ENCODE results near the gene USP34. TPM values are rescaled to one million over a fixed set of nuclear protein-coding genes. Genes with fewer than 3 reads are reported as not detected.

The USP34 gene
- total RNA-seq, 1 donor from 2014 or later: 139 TPM

DNA sequence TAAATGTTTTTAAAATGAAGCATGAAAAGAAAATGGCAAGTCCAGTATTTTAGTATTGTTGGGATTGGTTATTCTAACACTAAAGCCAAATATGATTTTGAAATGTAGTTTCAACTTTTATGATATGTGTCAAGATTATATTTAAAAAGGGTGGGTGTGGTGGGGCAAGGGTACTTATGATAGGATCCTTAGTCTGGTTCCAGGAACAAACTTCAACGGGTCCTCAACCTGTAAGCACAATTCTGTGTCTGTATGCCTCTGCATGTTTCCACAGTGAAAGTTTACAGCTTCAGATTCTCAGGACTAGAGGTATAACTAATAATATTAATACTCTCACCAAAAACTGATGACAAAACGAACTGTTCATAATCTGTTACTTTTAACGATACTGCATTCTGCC, 5.8 kb downstream of the USP34 start:
- Mint-ChIP-seq H3K27me3 (no peaks in the 10 kb centered on the region), H3K36me3 (ENCODE audit: insufficient read depth) (peaks cover 3% of the 10 kb centered on the region), H3K4me1 (ENCODE audit: low read depth) (peaks cover 25% of the 10 kb centered on the region), H3K9me3 (ENCODE audit: low read depth) (no peaks in the 10 kb centered on the region), H3K27ac (peak overlapping the region; percentile 20), H3K4me3 (ENCODE audit: low read depth) (no peak overlapping the region)
- no peak for DNase-seq (ENCODE audit: low spot score, unreplicated experiment)
- TF ChIP-seq, protein P1, sequence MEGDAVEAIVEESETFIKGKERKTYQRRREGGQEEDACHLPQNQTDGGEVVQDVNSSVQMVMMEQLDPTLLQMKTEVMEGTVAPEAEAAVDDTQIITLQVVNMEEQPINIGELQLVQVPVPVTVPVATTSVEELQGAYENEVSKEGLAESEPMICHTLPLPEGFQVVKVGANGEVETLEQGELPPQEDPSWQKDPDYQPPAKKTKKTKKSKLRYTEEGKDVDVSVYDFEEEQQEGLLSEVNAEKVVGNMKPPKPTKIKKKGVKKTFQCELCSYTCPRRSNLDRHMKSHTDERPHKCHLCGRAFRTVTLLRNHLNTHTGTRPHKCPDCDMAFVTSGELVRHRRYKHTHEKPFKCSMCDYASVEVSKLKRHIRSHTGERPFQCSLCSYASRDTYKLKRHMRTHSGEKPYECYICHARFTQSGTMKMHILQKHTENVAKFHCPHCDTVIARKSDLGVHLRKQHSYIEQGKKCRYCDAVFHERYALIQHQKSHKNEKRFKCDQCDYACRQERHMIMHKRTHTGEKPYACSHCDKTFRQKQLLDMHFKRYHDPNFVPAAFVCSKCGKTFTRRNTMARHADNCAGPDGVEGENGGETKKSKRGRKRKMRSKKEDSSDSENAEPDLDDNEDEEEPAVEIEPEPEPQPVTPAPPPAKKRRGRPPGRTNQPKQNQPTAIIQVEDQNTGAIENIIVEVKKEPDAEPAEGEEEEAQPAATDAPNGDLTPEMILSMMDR (IDR thresholded peaks at IDR 0.05; ENCODE audit: unreplicated experiment): no peak

DNA sequence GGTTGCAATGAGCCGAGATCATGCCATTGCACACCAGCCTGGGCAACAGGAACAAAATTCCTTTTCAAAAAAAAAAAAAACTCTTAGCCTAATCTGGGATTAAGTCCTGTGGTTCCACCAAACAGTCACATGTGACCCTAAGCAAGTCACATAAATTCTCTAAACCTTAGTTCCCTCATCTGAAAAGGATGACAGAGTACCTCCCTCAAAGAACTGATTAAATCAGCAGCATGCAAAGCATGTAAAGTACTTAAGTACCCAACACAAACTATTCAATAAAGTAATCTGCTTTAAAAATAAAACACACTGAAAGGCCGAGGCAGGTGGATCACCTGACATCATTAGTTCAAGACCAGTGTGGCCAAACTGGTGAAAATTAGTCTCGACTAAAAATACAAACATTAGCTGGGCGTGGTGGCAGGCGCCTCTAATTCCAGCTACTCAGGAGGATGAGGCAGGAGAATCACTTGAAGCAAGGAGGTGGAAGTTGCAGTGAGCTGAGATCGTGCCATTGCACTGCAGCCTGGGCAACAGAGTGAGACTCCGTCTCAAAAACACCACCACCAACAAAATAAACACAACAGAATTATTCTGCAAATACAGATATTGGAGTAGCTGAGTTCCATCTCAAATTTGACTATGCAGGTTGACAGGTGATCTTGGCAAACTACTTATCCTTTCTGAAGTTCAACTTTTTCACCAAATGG, 7.0 kb downstream of the USP34 start:
- H3K27ac Mint-ChIP-seq: no peak overlapping the region
- no peaks in the 10 kb centered on the region for H3K9me3 Mint-ChIP-seq (ENCODE audit: low read depth)
- peaks cover 3% of the 10 kb centered on the region for H3K36me3 Mint-ChIP-seq (ENCODE audit: insufficient read depth)
- no peak overlapping the region for H3K4me3 Mint-ChIP-seq (ENCODE audit: low read depth)
- no peaks in the 10 kb centered on the region for H3K27me3 Mint-ChIP-seq
- H3K4me1 Mint-ChIP-seq (ENCODE audit: low read depth): peaks cover 18% of the 10 kb centered on the region
- no peak for DNase-seq (ENCODE audit: low spot score, unreplicated experiment)
- TF ChIP-seq, protein P1 (IDR thresholded peaks at IDR 0.05; ENCODE audit: unreplicated experiment): no peak

DNA sequence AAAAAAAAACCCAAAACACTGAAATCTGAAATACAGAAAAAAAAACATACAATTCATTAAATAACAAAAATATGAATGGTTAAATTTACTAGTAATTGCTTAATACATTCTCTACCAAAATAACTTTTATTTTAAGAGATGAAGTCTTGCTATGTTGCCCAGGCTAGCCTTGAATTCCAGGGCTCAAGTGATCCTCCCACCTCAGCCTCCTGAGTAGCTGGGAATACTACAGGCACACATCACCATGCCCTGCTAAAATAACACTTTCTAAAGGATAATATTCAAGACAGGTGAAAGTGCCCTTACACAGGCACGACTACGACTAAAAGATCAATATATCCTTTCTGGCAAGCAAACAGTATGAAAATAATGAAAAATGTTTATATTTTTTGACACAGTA, 9.5 kb downstream of the USP34 start:
- DNase-seq (ENCODE audit: low spot score, unreplicated experiment): no peak
- no peaks in the 10 kb centered on the region for H3K9me3 Mint-ChIP-seq (ENCODE audit: low read depth)
- H3K36me3 Mint-ChIP-seq (ENCODE audit: insufficient read depth): peaks cover 1% of the 10 kb centered on the region
- TF ChIP-seq, protein P1 (IDR thresholded peaks at IDR 0.05; ENCODE audit: unreplicated experiment): no peak
- H3K27ac Mint-ChIP-seq: no peak overlapping the region
- no peak overlapping the region for H3K4me3 Mint-ChIP-seq (ENCODE audit: low read depth)
- no peaks in the 10 kb centered on the region for H3K27me3 Mint-ChIP-seq
- peaks cover 20% of the 10 kb centered on the region for H3K4me1 Mint-ChIP-seq (ENCODE audit: low read depth)

DNA sequence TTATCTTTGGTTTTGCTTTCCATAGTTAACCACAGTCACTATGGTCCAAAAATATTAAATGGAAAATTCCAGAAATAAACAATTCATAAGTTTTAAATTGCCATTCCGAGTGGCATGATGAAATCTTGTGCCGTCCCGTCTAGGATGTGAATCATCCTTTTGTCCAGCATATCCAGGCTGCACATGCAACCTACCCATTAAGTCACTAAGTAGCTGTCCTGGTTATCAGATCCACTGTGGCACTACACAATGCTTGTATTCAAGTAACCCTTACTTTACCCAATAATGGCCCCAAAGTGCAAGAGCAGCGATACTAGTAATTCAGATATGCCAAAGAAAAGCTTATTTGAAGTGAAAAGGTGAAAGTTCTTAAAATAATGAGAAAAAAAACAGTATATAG, 10.7 kb downstream of the USP34 start:
- peaks cover 20% of the 10 kb centered on the region for H3K4me1 Mint-ChIP-seq (ENCODE audit: low read depth)
- TF ChIP-seq, protein P1 (IDR thresholded peaks at IDR 0.05; ENCODE audit: unreplicated experiment): no peak
- no peak for DNase-seq (ENCODE audit: low spot score, unreplicated experiment)
- H3K4me3 Mint-ChIP-seq (ENCODE audit: low read depth): no peak overlapping the region
- peaks cover 2% of the 10 kb centered on the region for H3K36me3 Mint-ChIP-seq (ENCODE audit: insufficient read depth)
- no peaks in the 10 kb centered on the region for H3K27me3 Mint-ChIP-seq
- H3K9me3 Mint-ChIP-seq (ENCODE audit: low read depth): no peaks in the 10 kb centered on the region
- no peak overlapping the region for H3K27ac Mint-ChIP-seq

DNA sequence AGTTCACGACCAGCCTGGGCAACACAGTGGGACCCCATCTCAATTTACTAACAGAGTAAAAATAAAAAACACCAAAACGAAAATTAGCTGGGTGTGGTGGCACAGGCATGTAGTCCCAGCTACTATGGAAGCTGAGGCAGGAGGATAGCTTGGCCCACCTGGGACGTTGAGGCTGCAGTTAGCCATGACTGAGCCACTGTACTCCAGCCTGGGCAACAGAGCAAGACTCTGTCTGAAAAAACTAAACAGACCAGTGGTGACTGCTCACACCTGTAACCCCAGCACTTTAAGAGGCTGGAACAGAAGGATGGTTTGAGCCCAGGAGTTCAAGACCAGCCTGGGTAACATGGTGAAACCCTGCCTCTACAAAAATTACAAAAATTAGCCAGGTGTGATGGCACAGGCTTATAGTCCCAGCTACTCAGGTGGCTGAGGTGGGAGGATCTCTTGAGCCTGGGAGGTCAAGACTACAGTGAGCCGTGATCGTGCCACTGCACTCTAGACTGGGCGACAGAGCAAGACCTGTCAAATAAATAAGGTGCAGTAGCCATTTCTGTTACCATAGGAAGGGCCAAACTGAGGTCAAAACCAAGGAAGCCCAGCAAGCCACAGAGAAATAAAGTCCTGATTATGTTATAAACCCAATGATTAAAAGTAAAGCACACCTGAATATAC, 14.0 kb downstream of the USP34 start:
- H3K4me1 Mint-ChIP-seq (ENCODE audit: low read depth): peaks cover 10% of the 10 kb centered on the region
- TF ChIP-seq, protein P1 (IDR thresholded peaks at IDR 0.05; ENCODE audit: unreplicated experiment): no peak
- H3K4me3 Mint-ChIP-seq (ENCODE audit: low read depth): no peak overlapping the region
- H3K27ac Mint-ChIP-seq: peak overlapping the region; percentile 33
- no peaks in the 10 kb centered on the region for H3K27me3 Mint-ChIP-seq
- no peaks in the 10 kb centered on the region for H3K9me3 Mint-ChIP-seq (ENCODE audit: low read depth)
- peaks cover 5% of the 10 kb centered on the region for H3K36me3 Mint-ChIP-seq (ENCODE audit: insufficient read depth)
- DNase-seq (ENCODE audit: low spot score, unreplicated experiment): no peak
